HG03060 (cell line): ENCODE results near the gene MGAT5.

Source experiments
- ATAC-seq: cut with Tn5 transposase; IDR thresholded peaks from one replicate; pipeline ENCODE4 v1.9.1; 2021; ENCODE audit warnings: low read depth, moderate number of reproducible peaks; ENCODE audit not compliant: unreplicated experiment

Gene MGAT5

GRCh38 chr2:134359367-134360081 lies 105.7 kb downstream of the MGAT5 start:
- no peak for ATAC-seq

- ATAC-seq, result no peak
Measured at GRCh38 chr2:134360745-134361487, 107.0 kb downstream of the MGAT5 start.

GRCh38 chr2:134361648-134362047 lies 107.8 kb downstream of the MGAT5 start:
- no peak for ATAC-seq

GRCh38 chr2:134362152-134362668 lies 108.3 kb downstream of the MGAT5 start:
- ATAC-seq, result no peak

GRCh38 chr2:134362740-134363139 lies 108.9 kb downstream of the MGAT5 start:
- no peak for ATAC-seq

GRCh38 chr2:134365356-134365755 lies 111.5 kb downstream of the MGAT5 start:
- no peak for ATAC-seq

GRCh38 chr2:134366359-134366758 lies 112.5 kb downstream of the MGAT5 start:
- ATAC-seq, result no peak

- no peak for ATAC-seq
Measured at GRCh38 chr2:134367213-134367612, 113.3 kb downstream of the MGAT5 start.

- ATAC-seq, result no peak
Measured at GRCh38 chr2:134368009-134368817, 114.3 kb downstream of the MGAT5 start.

- ATAC-seq, result no peak
Measured at GRCh38 chr2:134369220-134369902, 115.5 kb downstream of the MGAT5 start.

- no peak for ATAC-seq
Measured at GRCh38 chr2:134370655-134371445, 117.0 kb downstream of the MGAT5 start.

- no peak for ATAC-seq
Measured at GRCh38 chr2:134372141-134372540, 118.3 kb downstream of the MGAT5 start.

GRCh38 chr2:134372611-134373131 lies 118.8 kb downstream of the MGAT5 start:
- no peak for ATAC-seq

- no peak for ATAC-seq
Measured at GRCh38 chr2:134375935-134376334, 122.1 kb downstream of the MGAT5 start.

- ATAC-seq, result no peak
Measured at GRCh38 chr2:134377730-134378129, 123.9 kb downstream of the MGAT5 start.

GRCh38 chr2:134379293-134379692 lies 125.4 kb downstream of the MGAT5 start:
- ATAC-seq, result no peak

GRCh38 chr2:134379722-134380121 lies 125.8 kb downstream of the MGAT5 start:
- ATAC-seq, result no peak

- ATAC-seq, result no peak
Measured at GRCh38 chr2:134381141-134381540, 127.3 kb downstream of the MGAT5 start.

- no peak for ATAC-seq
Measured at GRCh38 chr2:134384131-134384530, 130.3 kb downstream of the MGAT5 start.
